ENCODE results near the gene BAZ2A.

DNA sequence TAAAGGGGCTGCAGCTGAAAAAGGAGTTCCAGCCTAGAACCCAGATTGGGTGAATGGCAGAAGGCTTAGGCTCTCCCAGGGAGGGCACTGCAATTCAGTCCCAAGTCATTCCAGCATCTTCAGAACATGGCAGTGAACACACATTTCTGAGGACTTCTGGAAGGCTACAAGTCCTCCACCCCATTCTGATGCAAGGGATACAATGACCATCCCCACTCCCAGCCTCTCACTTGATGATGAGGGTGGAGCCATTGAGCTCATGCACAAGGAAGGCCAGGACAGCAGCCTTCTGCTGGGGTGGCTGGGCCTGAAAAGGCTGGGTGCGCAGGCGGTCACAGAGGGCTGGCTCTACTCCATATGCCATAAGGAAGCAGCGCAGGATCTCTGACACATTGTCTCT is 25.8 kb downstream of the BAZ2A start:
- TF ChIP-seq POLR2AphosphoS5 (IDR thresholded peaks at IDR 0.05) (peak in 1 of 3 donors; percentile 33), POLR2A (IDR thresholded peaks at IDR 0.05) (no peak)

All from spleen (tissue), 3 donors.